Suprapubic skin (tissue), 4 donors: ENCODE measurements around the gene MARCHF10. TPM values are rescaled to one million over a fixed set of nuclear protein-coding genes. Genes with fewer than 3 reads are reported as not detected.
"Not testable (repeated sequence)": the region's sequence is repeated elsewhere in the genome, so short reads cannot be mapped to it uniquely, and the experiment has no call there.

ENCODE experiments used
- DNase-seq, 2 donors: peaks; one replicate each; pipeline ENCODE4 v3.0.0-alpha.2; 2019; ENCODE audit warnings: low spot score in 2 of 2
- H3K27ac ChIP-seq: fragments of 200-600 bp; sonication (generic); one replicate; pipeline ENCODE4 v1.5.1; 2019
- H3K27me3 ChIP-seq: fragments of 200-600 bp; sonication (generic); one replicate; pipeline ENCODE4 v1.5.1; 2019
- H3K36me3 ChIP-seq: fragments of 200-600 bp; sonication (generic); one replicate; pipeline ENCODE4 v1.5.1; 2019
- H3K4me1 ChIP-seq: fragments of 200-600 bp; sonication (generic); one replicate; pipeline ENCODE4 v1.5.1; 2019
- H3K4me3 ChIP-seq: fragments of 200-600 bp; sonication (generic); one replicate; pipeline ENCODE4 v1.5.1; 2019; ENCODE audit warnings: mild to moderate bottlenecking
- H3K9me3 ChIP-seq: fragments of 200-600 bp; sonication (generic); one replicate; pipeline ENCODE4 v1.5.1; 2019
- CTCF ChIP-seq, 2 donors: fragments of 200-600 bp in 1 of 2; fragments of 450-650 bp in 1 of 2; sonication (generic) in 1 of 2; IDR thresholded peaks; one replicate each; pipeline ENCODE4 v1.5.1; 2016 to 2019; ENCODE audit warnings: antibody characterized with exemption in 2 of 2, mild to moderate bottlenecking in 1 of 2, moderate library complexity in 1 of 2
- EP300 ChIP-seq: sonication (generic); formaldehyde crosslinking; IDR thresholded peaks from one replicate; pipeline ENCODE4 v1.6.1; 2017; ENCODE audit warnings: antibody characterized with exemption
- POLR2A ChIP-seq, 2 donors: fragments of 450-650 bp; IDR thresholded peaks; one replicate each; pipeline ENCODE4 v1.6.1; 2017; ENCODE audit warnings: antibody characterized with exemption in 2 of 2, mild to moderate bottlenecking in 2 of 2, moderate library complexity in 2 of 2
- POLR2AphosphoS5 ChIP-seq, 3 donors: sonication (generic); formaldehyde crosslinking; IDR thresholded peaks; one replicate each; pipeline ENCODE4 v1.6.1; 2017; ENCODE audit warnings: antibody characterized with exemption in 3 of 3
- WGBS: methylation state at CpG from one replicate; pipeline ENCODE4 v1.1.5; 2018; 5-methylcytosine and 5-hydroxymethylcytosine counted together
- total RNA-seq, 4 donors: library from RNA; depleted of rRNA; stranded (reverse); fragments of >200 nt; gene quantifications; one replicate each; pipeline ENCODE4 v1.1.0, GENCODE V29; 2016

MARCHF10 gene
- total RNA-seq, 4 donors from 2014 or later, result not detected

DNA sequence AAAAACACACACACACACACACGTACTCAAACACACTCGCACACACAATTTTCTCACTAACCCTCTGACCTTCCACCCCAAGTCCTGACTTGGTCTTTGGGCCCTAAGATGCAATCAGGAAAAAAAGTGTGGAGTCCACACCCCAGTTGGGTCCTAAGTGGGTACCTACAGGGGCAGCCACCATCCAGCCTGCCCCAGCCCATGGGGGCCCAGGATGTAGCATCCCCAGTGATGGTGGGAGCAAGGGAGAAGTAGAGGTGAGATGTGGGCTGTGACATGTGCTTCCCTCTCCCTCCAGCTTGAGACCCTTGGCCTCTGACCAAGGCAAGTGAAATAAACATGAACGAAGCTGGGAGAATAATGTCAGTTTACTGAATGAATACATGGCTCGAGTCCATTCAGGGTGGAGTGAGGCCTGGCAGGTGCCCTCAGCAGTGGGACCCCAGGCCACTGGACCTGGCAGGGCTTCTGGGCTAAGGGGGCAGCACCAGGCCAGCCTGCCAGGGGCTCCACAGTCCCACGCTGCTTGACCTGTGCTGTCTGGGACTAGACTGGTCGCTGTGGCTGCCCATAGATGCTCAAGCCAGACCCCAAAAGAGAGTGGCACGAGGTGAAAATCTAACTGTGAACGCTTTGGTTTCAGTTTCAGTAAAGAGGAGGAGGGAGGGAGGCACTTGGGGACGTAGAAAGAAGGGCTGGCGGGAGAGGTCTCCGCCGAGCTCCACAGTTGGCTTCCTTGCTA is 107.0 kb downstream of the MARCHF10 start:
- 81% methylated on average over 12 of the region's 12 CpGs for WGBS
- no peak for TF ChIP-seq EP300
- TF ChIP-seq CTCF (IDR thresholded peaks at IDR 0.05), result no peak
- TF ChIP-seq POLR2A (IDR thresholded peaks at IDR 0.05), result no peak
- TF ChIP-seq POLR2AphosphoS5 (IDR thresholded peaks at IDR 0.05), result no peak
- Histone ChIP-seq H3K4me3 (no peak overlapping the region), H3K27me3 (no peaks in the 10 kb centered on the region), H3K4me1 (peaks cover 31% of the 10 kb centered on the region), H3K27ac (no peak overlapping the region), H3K9me3 (no peaks in the 10 kb centered on the region), H3K36me3 (no peaks in the 10 kb centered on the region)
- DNase-seq, result no peak

- not testable (repeated sequence) for H3K4me3 ChIP-seq, DNase-seq, H3K27me3 ChIP-seq, H3K36me3 ChIP-seq, H3K27ac ChIP-seq, H3K9me3 ChIP-seq
- H3K4me1 ChIP-seq, result peaks cover 27% of the 10 kb centered on the region
- WGBS, result 74% methylated on average over 8 of the region's 11 CpGs
Measured at GRCh38 chr17:62698459-62698858, 109.7 kb downstream of the MARCHF10 start.

- no peak overlapping the region for H3K27ac ChIP-seq
- DNase-seq, result peak in 1 of 2 donors; percentile 56
- no peak for TF ChIP-seq POLR2AphosphoS5 (IDR thresholded peaks at IDR 0.05)
- no peak for TF ChIP-seq POLR2A (IDR thresholded peaks at IDR 0.05)
- TF ChIP-seq CTCF (IDR thresholded peaks at IDR 0.05), result no peak
- no peak for TF ChIP-seq EP300
- H3K9me3 ChIP-seq, result no peaks in the 10 kb centered on the region
- no peaks in the 10 kb centered on the region for H3K27me3 ChIP-seq
- peaks cover 4% of the 10 kb centered on the region for H3K36me3 ChIP-seq
- WGBS, result 68% methylated on average over 23 of the region's 27 CpGs
- H3K4me3 ChIP-seq, result no peak overlapping the region
- peaks cover 31% of the 10 kb centered on the region for H3K4me1 ChIP-seq
Measured at GRCh38 chr17:62696726-62697490, 111.2 kb downstream of the MARCHF10 start.

DNA sequence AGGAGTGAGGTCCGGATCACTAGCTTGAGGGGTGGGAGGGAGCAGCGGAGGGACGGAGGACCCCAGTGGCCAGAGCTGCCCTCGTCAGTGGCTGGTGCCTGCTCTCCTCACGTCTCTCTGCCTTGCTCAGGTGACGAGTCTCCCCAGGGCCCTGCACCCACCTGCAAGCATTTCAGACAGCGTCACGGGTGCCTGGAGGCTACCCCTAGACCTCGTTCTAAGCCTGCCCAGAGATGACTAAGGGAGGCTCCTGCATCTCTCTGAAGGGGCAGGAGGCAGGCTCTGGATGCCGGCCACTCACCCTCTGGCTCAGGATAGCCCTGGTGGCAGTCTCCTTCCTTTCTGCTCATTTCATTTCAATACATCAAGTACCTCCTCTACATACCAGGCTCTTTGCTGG is 111.9 kb downstream of the MARCHF10 start:
- Histone ChIP-seq H3K36me3 (peaks cover 7% of the 10 kb centered on the region), H3K9me3 (no peaks in the 10 kb centered on the region), H3K27me3 (no peaks in the 10 kb centered on the region), H3K4me3 (no peak overlapping the region), H3K27ac (no peak overlapping the region), H3K4me1 (peaks cover 31% of the 10 kb centered on the region)
- 79% methylated on average over 10 of the region's 10 CpGs for WGBS
- TF ChIP-seq CTCF (IDR thresholded peaks at IDR 0.05) (no peak), EP300 (no peak), POLR2A (IDR thresholded peaks at IDR 0.05) (no peak), POLR2AphosphoS5 (IDR thresholded peaks at IDR 0.05) (no peak)
- no peak for DNase-seq

DNA sequence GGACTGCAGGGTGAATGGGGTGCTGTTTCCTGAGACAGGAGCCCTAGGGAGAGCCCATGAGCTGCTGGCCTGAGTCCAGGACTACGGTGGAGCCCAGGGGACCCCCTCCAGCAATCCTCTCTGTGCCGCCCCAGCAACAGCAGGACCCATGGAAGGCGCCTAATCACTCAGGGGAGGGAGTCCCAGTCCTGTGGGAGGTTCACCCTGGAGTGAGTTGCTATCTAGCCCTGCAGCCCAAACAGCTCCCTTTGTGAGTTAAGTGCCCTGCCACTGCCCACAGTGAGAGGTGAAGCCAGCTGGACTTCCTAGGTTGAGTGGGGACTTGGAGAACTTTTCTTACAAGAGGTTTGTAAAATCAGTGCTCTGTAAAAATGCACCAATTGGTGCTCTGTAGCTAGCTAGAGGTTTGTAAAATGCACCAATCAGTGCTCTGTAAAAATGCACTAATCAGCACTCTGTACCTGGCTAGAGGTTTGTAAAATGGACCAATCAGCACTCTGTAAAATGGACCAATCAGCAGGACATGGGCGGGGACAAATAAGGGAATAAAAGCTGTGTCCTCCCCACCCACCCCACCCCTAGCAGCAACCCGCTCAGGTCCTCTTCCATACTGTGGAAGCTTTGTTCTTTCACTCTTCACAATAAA is 112.9 kb downstream of the MARCHF10 start:
- DNase-seq, H3K27ac ChIP-seq, H3K9me3 ChIP-seq, H3K4me3 ChIP-seq, H3K27me3 ChIP-seq: not testable (repeated sequence)
- 88% methylated on average over 4 of the region's 5 CpGs for WGBS
- Histone ChIP-seq H3K36me3 (peaks cover 16% of the 10 kb centered on the region), H3K4me1 (peaks cover 31% of the 10 kb centered on the region)
